NCI-H510A treated with DMSO at 0.1 percent for 48 hours (cell line): Measurements from ENCODE around the gene TSPAN15.
A peak's percentile ranks its signal among the peaks of the same experiment; 100 is the strongest.
"Not testable (repeated sequence)": the region's sequence is repeated elsewhere in the genome, so short reads cannot be mapped to it uniquely, and the experiment has no call there.

ENCODE experiments used
- DNase-seq: peaks from one replicate; lab custom pipeline; 2025; lab: John Stamatoyannopoulos, UW

Gene TSPAN15

DNA sequence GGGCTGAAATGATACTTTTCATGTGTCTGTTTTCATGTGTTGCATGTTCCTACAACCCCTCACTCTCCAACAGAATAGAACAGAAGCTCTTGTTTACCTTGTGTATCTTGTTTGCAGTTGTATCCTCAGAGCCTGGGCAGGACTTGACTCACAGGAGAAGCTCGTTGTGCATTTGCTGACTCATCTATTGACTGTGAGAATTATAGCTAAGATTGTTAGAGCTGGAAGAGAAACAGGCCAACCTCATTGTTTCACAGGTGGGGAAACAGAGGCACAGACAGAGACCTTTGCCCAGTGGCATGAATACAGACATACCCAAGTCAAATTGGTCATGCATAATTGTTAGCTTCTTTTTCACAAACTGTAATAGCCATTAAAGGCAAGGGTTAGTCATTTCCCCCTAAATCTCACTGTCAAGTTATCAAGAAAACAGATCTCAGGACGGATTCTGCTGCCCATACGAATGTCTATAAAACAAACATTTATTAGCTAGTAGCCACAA lies 4.6 kb upstream of the TSPAN15 start:
- DNase-seq: peak; percentile 30

DNA sequence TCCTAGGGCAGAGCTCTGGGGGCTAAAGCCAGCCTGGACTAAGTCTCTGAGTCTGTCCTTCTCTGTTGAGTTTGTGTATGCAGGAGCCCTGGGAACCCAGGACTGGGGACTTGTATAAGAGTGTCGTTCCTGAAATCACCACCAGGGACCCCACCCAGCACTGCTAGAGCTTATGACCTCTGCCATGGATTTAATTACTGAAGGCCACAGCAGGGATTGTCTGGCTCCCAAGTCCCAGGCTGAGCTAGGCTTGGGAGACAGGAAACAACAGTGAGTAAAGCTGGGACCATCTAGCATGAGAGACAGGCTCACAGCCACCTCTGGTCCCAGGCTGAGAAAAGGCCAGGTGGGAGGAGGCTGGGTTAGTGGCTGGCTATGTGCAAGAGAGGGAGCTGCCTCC lies 1.4 kb upstream of the TSPAN15 start:
- DNase-seq: peak; percentile 92

DNA sequence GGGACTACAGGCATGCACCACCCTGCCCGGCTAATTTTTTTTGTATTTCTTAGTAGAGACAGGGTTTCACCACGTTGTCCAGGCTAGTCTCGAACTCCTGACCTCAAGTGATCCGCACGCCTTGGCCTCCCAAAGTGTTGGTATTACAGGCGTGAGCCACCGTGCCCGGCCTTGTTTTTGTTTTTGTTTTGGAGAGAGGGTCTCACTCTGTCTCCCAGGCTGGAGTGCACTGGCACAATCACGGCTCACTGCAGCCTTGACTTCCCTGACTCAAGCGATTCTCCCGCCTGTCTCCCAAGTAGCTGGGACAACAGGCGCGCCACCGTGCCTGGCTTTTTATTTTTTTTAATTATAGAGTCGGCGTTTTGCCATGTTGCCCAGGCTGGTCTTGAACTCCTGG lies 870 bp upstream of the TSPAN15 start:
- not testable (repeated sequence) for DNase-seq

DNA sequence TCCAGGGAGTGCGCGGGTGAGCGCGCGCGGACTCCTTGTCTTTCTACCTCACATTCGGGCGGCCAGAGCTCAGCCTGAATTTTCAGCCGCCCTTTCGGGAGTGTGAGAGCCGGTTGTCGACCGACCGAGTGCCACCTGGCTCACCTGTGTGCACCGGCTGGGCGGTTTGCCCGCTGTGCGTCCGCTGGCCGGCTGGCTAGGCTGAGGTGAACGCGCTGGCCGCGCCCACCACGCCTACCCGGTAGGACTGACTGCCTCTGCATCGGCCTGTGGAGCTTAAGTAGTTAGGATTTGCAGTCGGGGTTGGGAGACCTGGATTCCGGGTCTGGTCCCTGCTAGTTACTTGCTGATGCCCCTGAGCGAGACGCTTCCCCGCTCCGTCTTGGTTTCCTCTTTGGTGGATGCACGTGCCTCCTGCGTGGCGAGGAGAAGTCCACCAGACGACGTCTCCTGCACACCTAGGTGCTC lies 553 bp downstream of the TSPAN15 start:
- DNase-seq: peak; percentile 53

DNA sequence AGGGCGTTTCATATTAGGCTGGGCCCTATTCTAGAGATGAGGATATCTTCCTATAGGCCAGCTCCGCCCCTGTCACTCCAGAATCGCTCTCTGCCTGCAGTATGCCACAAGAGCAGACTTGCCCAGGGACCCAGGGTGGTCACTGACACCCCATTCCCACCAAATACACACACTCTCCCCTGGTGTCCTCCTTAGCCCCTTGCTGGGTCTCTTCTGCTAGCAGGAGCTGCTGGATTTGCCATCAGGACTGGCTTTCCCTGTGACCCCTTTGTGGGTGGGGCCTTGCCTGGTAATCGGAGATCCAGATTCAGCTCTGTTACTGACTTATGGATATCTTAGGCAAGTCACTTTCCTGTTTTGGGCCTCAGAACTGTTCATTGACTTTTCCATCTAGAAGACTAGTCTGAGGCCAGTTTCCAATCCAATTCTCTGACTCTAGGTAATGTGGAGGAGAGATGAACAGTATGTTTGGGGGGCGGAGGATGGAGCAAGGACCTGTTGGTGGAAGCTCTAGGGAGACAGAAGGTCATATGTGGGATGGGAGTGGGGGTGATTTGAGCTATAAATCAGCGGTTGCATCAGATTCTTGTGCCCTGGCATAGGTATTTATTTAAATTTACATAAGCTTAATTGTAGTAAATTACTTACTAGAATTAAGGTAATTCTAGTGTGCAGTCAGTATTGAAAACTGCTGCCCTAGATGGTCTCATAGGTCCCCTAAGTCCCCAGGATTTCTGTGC lies 1.6 kb downstream of the TSPAN15 start:
- no peak for DNase-seq

DNA sequence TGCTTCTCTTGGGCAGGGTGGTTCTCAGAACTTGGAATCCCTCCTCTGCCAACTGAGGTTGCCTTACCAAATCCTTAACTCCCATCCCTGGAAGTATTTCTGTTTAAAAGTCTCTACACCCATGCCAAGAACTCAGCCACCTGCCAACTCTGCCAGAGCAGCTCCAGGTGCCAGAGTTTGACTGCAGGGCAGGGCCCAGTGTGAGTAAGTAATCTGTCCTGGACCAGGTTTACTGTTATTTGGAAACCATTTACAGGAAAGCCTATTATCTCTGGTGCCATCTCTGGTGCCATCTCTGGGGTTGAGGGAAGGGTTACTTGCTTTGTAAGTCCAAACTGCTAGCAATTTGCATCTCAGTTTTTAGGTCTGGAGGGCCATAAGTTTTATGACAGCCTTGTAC lies 2.5 kb downstream of the TSPAN15 start:
- no peak for DNase-seq

DNA sequence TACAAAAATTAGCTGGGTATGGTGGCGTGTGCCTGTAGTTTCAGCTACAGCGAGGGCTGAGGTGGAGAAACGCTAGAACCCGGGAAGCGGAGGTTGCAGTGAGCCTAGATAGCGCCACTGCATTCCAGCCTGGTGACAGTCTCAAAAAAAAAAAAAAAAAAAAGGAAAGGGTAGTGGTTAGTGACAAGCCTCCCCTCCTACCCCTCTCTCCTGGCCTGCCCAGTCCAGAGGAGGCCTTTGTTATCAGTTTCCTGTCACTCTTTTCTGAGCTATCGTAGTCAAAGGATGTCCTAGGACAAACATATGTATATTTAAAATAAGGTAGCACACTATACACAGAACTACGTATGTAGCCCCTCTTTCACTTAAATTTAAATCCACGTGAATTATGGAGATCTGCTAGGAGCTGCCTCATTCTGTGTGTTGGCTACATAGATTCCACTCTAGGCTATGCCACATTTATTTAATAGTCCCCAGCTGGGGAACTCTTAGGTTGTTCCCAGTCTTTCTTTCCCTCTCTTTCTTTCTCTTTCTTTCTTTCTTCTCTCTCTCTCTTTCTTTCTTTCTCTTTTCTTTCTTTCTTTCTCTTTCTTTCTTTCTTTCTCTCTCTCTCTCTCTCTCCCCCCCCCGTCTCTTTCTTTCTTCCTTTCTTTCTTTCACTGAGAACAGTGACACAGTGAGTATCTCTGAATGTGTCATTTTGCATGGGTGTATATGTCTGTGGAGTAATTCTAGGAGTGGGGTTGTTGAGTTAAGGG lies 3.9 kb downstream of the TSPAN15 start:
- DNase-seq: no peak

DNA sequence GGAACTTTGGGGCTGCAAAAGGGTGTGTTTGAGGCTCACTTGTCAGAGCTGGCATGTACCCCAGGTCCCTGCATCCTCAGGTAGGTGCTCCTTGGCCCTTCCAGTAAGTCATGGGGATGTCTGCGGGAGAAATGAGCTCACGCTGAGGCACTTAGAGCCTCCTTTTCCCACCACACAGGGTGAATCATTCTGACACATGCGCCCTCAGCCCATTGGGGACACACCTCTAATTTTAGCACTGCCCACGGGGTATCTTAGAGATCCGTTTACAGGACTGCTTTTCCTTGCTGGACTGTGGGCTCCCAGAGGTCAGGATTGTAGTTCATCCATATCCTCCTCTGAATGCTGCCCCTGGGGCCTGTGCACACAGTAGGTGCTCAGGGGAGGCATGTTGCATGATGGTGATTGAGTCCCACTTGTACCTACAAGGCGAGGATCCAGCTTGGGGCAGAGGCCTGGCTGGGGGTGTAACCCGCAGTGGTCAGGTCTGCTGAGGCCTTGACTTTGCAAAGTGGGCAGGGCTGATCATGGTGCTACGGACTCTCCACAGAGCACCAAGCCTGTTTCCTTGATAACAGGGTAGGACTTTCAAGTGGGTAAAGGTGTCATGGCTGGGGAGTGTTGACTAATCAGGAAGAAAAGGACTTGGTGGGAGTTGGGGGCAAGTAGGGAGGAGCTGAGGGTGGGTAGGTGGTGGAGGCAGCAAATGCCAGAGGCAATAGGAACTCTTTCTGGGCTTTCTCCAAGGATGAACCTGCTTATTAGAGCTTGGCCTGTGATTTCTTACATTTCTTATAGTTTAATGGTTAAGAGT lies 5.8 kb downstream of the TSPAN15 start:
- no peak for DNase-seq

DNA sequence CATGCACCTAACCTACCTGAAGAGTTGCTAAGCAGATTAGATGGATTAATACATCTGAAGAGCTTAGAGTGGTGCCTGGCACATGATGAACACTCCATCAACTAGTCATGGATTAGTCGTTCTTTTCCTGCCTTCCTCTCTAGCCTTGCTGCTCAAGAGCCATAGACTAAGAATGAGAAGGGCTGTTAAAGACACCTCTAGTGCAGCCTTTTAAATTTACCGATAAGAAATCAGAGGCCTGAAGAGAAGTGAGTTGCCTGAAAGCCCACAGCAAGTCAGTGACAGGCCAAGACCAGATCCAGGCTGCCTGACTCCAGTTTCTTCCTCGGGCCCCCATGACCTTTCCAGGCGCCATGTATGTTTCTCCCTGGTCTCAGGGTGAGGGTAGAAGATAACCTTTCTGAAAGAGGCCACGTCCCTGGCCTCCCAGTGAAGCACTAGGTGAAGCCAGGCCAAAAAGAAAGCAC lies 6.5 kb downstream of the TSPAN15 start:
- DNase-seq: no peak

DNA sequence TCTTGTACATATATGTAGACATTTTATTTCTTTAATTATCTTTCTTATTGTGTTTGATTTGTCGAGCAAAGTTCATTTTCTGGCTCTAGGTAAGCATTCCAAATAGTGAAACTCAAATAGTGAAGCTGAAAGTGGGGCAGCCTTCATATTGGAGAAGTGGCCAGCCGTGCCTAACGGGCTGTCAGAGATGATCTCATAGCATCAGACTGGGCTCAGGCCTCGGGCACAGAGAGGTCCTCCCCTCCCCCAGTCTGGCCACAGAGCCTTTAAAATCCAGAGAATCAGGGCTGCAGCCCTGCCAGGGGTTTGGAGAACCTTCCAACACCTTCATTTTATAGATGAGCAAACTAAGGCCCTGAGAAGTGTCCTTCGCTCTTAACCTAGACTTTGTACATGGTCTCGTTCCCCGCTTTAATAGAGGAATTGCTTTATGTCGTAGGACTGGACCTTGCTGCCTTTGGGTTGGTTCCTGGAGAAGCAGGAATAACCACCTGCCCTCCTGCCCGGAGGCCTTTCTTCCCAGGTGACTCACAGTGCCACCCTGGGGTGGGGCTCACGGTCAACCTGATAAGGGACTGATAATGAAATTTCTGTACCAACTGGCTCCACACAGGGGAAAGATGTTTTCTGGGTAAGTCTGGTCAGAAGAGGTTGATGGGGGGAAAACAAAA lies 7.3 kb downstream of the TSPAN15 start:
- no peak for DNase-seq

DNA sequence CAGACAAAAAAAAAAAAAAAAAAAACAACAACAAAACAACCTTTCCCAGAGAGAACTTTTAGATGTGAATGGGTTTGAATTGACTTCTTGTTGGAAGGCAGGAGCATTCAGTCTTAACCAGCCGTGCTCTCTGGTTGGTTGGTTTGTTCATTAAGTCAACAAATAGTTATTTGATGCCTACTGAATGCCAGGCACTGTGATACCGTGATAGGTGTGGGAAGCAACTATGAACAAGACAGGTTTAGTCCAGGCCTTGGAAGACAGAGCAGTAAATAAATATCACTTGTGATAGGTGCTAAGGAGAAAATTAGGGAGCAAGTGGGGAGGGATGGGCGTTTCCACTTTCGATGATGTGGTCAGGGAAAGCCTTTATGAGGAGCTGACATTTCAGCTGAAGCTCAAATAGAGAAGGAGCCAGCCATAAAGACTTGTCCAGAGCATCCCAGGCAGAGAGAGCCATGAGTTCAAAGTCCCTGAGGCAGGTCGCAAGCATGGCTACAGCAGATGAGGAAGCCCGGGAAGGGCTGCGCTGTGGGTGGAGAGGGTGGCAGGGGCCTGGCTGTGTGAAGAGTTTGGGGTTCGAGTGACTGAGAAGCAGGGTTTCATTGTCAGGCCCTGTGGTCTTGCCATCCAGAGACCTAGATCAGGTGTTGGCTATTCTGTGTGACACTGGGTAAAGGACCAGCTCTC lies 8.0 kb downstream of the TSPAN15 start:
- no peak for DNase-seq

DNA sequence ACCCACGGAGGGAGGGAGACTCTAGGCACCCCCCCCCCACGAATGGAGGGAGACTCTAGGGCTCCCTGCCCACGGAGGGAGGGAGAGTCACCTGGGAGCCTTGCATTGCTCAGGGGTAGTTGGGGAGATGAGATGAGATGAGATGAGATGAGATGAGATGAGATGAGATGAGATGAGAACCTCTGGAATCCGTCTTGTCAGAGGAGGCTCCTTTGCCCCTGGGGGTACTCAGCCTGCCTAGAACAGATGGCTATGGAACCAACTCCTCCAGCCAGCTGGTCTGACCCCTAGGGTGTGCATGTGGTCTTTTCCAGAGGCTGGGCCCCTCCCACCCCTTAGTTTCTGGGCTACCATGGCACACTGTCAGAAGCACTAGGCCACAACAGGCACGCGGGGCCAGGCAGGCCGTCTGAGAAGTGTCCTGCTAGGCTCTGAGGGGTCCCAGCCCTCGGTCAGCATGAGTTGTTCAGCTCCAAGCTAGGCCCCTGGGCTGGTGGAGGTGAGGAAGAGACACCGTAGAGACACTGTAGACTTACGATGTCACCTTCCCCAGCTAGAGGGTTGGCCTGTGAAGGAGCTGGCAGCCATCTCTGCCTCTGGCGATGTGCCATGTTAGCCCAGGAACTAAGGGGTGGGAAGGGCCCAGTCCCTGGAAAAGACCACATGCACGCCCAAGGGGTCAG lies 8.8 kb downstream of the TSPAN15 start:
- DNase-seq: no peak

DNA sequence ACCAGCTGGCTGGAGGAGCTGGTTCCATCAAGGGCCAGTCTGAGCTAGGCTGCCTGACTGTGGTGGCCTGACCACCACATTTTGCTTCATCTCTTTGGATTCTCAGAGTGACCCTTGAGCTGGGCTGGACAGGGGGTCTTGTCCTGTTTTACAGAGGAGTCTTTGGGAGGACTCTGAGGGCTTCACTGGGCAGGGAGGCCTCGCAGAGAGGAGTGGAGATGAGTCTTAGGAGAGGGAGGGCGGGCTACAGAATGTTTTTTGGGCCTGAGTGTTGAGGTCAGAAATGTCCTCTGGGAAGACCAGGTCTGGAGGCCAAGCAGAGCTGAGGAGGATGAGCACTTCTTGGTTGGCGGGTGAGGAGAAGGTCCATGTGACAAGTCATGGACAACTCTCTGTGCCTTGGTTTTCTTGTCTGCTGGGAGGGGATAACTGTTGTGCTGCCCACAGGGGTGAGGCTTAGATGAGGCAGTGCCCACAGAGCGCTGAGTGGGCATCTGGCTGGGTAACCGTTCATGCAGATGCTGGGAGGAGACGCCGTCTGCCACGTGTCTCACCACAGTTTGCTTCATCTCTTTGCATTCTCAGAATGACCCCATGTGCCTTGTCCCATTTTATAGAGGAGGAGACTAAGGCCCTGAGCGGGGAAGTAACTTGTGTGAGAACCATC lies 9.4 kb downstream of the TSPAN15 start:
- DNase-seq: no peak

DNA sequence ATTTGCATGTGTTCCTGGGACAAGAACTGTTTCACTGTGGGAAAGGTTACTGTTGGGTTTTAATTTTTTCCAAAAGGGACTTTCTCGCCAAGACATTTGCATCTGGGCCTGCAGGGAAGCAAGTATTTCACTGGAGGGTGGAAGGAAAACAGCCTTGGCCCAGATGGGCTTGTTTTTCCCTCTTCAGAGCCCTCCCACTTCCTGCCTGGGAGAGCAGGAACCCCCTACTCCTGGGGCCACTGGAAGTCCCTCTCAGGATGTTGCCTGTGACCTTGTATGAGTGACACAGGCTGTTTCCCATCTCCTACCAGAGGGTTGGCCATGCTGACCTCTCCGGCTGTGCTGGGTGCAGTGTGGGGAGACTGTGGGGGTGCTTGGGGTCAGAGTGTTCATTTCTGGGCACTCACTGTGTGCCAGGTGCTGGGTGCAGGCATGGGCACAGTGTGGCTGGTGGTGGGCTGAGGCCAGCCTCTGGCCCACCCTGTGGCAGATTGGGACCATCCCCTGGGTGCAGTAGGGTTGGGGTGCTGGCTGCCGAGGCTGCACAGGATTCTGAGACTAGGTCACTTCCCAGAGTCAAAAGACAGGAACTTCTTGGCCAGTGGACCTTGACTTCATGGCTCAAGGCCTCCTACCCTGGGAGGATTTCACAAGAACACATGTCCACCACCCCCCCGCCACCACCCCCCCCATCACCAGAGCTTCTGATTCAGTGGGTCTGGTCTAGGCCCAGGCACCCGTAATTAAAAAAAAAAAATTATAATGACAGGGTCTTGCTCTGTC lies 10.2 kb downstream of the TSPAN15 start:
- no peak for DNase-seq

DNA sequence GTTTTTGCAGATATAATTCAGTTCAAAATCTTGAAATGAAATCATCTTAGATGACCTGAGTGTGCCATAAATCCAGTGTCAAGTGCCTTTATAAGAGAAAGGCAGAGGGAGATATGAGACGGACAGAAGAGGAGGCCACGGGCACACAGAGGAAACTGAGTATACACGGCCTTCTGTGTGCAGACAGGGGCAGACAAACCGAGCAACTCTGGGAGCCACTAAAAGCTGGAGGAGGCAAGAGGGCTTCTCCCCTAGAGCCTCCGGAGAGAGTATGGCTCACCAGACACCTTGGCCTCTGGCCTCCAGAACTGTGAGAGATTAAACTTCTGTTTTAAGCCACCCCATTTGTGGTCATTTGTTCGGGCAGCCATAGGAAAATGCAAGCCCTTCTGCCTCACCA lies 12.6 kb downstream of the TSPAN15 start:
- DNase-seq: no peak

DNA sequence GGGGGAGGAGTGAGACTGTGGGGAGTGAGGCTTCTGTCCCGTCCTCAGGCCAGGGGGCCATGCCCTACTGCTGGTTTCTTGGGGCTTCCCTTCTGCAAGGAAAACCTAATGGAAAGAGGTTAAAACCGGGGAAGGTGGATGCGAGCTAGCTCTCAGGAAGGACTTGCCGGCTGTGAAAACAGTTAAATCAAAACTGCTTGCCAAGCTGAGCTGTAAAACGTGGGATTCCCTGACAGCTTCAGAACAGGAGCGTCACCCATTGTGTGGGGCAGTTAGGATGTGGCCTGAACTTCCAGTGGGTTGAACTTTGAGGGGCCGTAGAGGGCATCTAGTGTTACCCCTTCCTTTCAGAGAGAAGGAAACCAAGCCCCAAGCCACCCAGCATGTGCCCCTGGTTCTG lies 13.1 kb downstream of the TSPAN15 start:
- no peak for DNase-seq

DNA sequence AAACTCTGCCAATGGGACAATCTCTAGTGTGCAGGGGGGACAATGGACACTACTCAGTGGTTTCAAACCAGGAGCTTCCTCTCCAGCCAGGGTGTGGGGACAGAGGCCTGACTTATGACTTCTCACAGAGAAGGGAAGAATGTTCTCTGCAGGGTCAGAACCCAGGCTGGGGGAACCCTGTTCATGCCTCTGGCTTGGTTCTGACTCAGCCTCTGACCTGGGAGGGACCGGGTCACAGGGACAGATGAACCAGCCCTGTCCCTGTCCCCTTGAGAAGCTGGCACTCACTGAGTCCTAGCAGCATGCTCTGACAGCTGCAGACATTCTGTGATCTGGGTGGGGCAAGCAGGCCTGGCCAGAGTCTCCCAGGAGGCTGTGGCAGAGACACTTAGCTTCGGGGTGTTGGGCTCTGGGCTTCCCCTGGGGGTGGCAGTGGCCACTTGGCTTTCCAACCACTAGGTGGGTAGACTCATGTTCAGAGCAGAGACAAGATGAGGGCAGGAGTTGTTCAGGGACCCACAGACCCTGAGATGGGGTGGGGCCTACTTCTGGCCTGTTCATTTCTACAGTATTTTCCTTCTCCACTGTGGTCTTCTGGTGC lies 13.6 kb downstream of the TSPAN15 start:
- no peak for DNase-seq

DNA sequence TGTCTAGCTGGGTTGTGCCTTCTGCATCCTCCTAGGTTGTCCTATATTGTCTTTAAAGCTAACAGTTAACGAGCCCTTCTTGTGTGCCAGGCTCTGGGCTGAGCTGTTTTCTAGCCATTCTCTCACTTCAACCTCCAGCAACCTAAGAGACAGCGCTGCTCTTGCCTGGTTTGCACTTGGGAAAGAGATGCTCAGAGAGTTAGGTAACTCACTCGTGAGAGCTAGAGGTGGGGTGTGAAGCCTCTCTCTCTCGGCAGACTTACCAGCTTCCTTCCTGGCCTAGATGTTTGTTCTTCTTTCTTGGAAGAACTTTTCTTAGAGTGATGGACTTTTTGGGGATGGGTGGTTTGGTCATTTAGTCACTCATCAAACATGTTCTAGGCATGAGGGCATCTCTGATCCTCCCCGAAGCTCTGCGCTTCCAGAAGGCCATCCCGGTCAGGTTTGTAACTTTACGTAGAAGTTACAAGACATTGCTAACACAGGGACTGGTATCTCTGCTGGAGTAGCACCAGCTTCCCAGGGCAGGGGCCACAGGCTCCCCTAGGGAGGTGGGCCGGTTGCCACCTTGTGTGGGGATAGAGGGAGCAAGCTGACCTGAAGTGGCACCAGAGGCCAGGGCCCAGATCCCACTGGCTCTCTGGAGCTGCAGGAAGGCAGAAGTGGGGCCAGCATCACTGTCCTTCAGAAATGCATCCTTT lies 14.3 kb downstream of the TSPAN15 start:
- DNase-seq: no peak
